Upper lobe of left lung (tissue), 4 donors: ENCODE data around the gene DLEC1.

Experiments used
- CTCF ChIP-seq, 6 experiments: fragments of 450-650 bp in 4 of 6; fragments of 200-600 bp in 2 of 6; sonication (generic) in 2 of 6; IDR thresholded peaks; one replicate each; pipeline ENCODE4 v1.5.1; 2016 to 2019; ENCODE audit warnings: antibody characterized with exemption in 6 of 6
- EP300 ChIP-seq, 4 donors: sonication (generic); formaldehyde crosslinking; IDR thresholded peaks; one replicate each; pipeline ENCODE4 v1.5.1; 2017; ENCODE audit warnings: antibody characterized with exemption in 4 of 4, control low read depth in 2 of 4
- POLR2AphosphoS5 ChIP-seq, 2 donors: sonication (generic); formaldehyde crosslinking; IDR thresholded peaks; one replicate each; pipeline ENCODE4 v1.5.1; 2017; ENCODE audit warnings: antibody characterized with exemption in 2 of 2

DNA sequence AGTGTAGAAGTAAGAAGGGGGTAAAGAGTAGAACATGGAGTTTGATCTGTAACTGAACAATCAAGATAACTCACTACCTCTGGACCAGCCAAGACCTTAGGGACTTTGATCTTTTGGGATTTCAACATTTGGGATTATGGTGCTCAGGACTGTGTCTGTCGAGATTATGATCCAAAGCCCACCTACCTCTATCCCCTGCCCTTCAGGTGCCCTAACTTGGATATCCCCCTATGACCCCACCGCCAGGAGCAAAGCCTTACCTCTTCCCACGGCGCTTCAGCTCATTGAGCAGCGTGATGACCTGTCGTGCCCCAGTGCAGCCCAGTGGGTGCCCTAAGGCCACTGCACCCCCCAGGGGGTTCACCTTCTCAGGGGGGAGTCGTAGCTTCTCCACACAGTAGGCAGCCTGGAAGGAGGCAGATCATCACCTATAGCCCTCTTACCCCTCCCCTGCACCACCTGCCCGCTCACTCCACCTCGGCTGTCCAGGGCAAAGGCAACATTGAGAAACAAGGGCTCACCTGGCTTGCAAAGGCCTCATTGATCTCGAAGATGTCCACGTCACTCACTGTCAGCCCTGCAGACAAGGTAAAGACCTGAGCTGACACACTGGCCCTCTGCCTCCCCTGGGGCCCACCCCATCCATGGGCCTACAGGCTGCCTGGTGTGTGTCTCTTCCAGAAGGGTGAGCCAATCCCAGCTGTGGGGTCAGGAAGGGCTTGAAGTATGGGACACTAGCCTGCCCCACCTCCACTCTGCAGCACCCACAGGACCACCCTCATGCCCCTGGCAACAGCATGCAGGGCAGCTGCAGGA lies 86.5 kb downstream of the DLEC1 start:
- no peak for TF ChIP-seq POLR2AphosphoS5 (IDR thresholded peaks at IDR 0.05)
- no peak for TF ChIP-seq CTCF (IDR thresholded peaks at IDR 0.05)
- TF ChIP-seq EP300 (IDR thresholded peaks at IDR 0.05): no peak
